Osteocyte (in vitro differentiated cells): ENCODE measurements around the gene C1QTNF7. TPM values are rescaled to one million over a fixed set of nuclear protein-coding genes. Genes with fewer than 3 reads are reported as not detected.
A peak's percentile ranks its signal among the peaks of the same experiment; 100 is the strongest.

Experiments
- DNase-seq: peaks from one replicate; pipeline ENCODE4 v3.0.0; 2021; ENCODE audit warnings: mixed read lengths; ENCODE audit not compliant: unreplicated experiment; ENCODE audit errors: extremely low spot score
- H3K27ac Mint-ChIP-seq: one replicate; pipeline ENCODE4 v1.8.0; 2021; ENCODE audit warnings: mild to moderate bottlenecking, mixed read lengths; ENCODE audit not compliant: unreplicated experiment
- H3K27me3 Mint-ChIP-seq: one replicate; pipeline ENCODE4 v1.8.0; 2021; ENCODE audit warnings: mixed read lengths; ENCODE audit not compliant: unreplicated experiment
- H3K36me3 Mint-ChIP-seq: one replicate; pipeline ENCODE4 v1.8.0; 2021; ENCODE audit warnings: mixed read lengths; ENCODE audit not compliant: unreplicated experiment
- H3K4me1 Mint-ChIP-seq: one replicate; pipeline ENCODE4 v1.8.0; 2021; ENCODE audit warnings: mixed read lengths; ENCODE audit not compliant: unreplicated experiment
- H3K4me3 Mint-ChIP-seq: one replicate; pipeline ENCODE4 v1.8.0; 2021; ENCODE audit warnings: mild to moderate bottlenecking, moderate library complexity, mixed read lengths; ENCODE audit not compliant: unreplicated experiment
- H3K9me3 Mint-ChIP-seq: one replicate; pipeline ENCODE4 v1.8.0; 2021; ENCODE audit warnings: mixed read lengths; ENCODE audit not compliant: unreplicated experiment
- CTCF ChIP-seq: fragments of 200-600 bp; sonication (generic); IDR thresholded peaks from 2 replicates; pipeline ENCODE4 v1.5.0; 2021; ENCODE audit warnings: antibody characterized with exemption, mild to moderate bottlenecking, moderate library complexity
- total RNA-seq: library from RNA; stranded (reverse); gene quantifications from 2 replicates; pipeline ENCODE4 v1.2.1, GENCODE V29; 2021

Gene C1QTNF7
- total RNA-seq, 1 donor from 2014 or later, result not detected

- no peaks in the 10 kb centered on the region for H3K27me3 Mint-ChIP-seq
- H3K36me3 Mint-ChIP-seq, result no peaks in the 10 kb centered on the region
- DNase-seq, result no peak
- TF ChIP-seq CTCF, result no peak
- peak overlapping the region; percentile 12 for H3K27ac Mint-ChIP-seq
- H3K4me1 Mint-ChIP-seq, result peaks cover 42% of the 10 kb centered on the region
- H3K9me3 Mint-ChIP-seq, result peaks cover 3% of the 10 kb centered on the region
- no peak overlapping the region for H3K4me3 Mint-ChIP-seq
These were observed 8.9 kb upstream of the C1QTNF7 start for GRCh38 chr4:15418956-15419355.

- DNase-seq, result no peak
- Mint-ChIP-seq H3K4me1 (peaks cover 30% of the 10 kb centered on the region), H3K4me3 (no peak overlapping the region), H3K27ac (peak overlapping the region; percentile 69), H3K9me3 (no peaks in the 10 kb centered on the region), H3K27me3 (no peaks in the 10 kb centered on the region), H3K36me3 (no peaks in the 10 kb centered on the region)
- TF ChIP-seq CTCF, result peak; percentile 40
These were observed 7.2 kb upstream of the C1QTNF7 start for GRCh38 chr4:15420642-15421041.

- no peak for TF ChIP-seq CTCF
- H3K4me3 Mint-ChIP-seq, result no peak overlapping the region
- no peaks in the 10 kb centered on the region for H3K36me3 Mint-ChIP-seq
- no peaks in the 10 kb centered on the region for H3K27me3 Mint-ChIP-seq
- H3K4me1 Mint-ChIP-seq, result peaks cover 26% of the 10 kb centered on the region
- no peaks in the 10 kb centered on the region for H3K9me3 Mint-ChIP-seq
- DNase-seq, result no peak
- H3K27ac Mint-ChIP-seq, result no peak overlapping the region
These were observed 4.5 kb upstream of the C1QTNF7 start for GRCh38 chr4:15423285-15423711.

GRCh38 chr4:15425520-15425919 is 2.3 kb upstream of the C1QTNF7 start:
- H3K4me3 Mint-ChIP-seq, result no peak overlapping the region

GRCh38 chr4:15427161-15427560 is 672 bp upstream of the C1QTNF7 start:
- no peaks in the 10 kb centered on the region for H3K36me3 Mint-ChIP-seq
- TF ChIP-seq CTCF, result no peak

More at GRCh38 chr4:15425520-15425919, 2.3 kb upstream of the C1QTNF7 start:
- TF ChIP-seq CTCF, result no peak
- Mint-ChIP-seq H3K36me3 (no peaks in the 10 kb centered on the region), H3K27ac (no peak overlapping the region), H3K4me1 (peaks cover 7% of the 10 kb centered on the region), H3K9me3 (no peaks in the 10 kb centered on the region), H3K27me3 (no peaks in the 10 kb centered on the region)
- DNase-seq, result no peak

More at GRCh38 chr4:15427161-15427560, 672 bp upstream of the C1QTNF7 start:
- H3K9me3 Mint-ChIP-seq, result no peaks in the 10 kb centered on the region
- no peak for DNase-seq
- H3K27me3 Mint-ChIP-seq, result no peaks in the 10 kb centered on the region
- H3K27ac Mint-ChIP-seq, result no peak overlapping the region
- no peaks in the 10 kb centered on the region for H3K4me1 Mint-ChIP-seq
- no peak overlapping the region for H3K4me3 Mint-ChIP-seq
